Smooth muscle cell (in vitro differentiated cells): ENCODE data around the gene EPS8L1. TPM values are rescaled to one million over a fixed set of nuclear protein-coding genes. Genes with fewer than 3 reads are reported as not detected.

Source experiments
- DNase-seq: peaks from one replicate; lab custom pipeline; 2025; ENCODE audit not compliant: unreplicated experiment; lab: John Stamatoyannopoulos, UW
- H2AFZ ChIP-seq: fragments of 200-600 bp; sonication (generic); 2 replicates; pipeline ENCODE4 v1.6.0; 2016; ENCODE audit warnings: antibody characterized with exemption, low read depth, mild to moderate bottlenecking
- H3F3A ChIP-seq: fragments of 200-600 bp; sonication (generic); 2 replicates; pipeline ENCODE4 v1.6.0; 2017; ENCODE audit warnings: antibody characterized with exemption, low read depth
- H3K27ac ChIP-seq: fragments of 200-600 bp; sonication (generic); 2 replicates; pipeline ENCODE4 v1.5.1; 2016; ENCODE audit warnings: low read depth, mild to moderate bottlenecking
- H3K27me3 ChIP-seq: fragments of 200-600 bp; sonication (generic); 2 replicates; pipeline ENCODE4 v1.6.1; 2016; ENCODE audit warnings: low read depth, mild to moderate bottlenecking
- H3K36me3 ChIP-seq: fragments of 200-600 bp; sonication (generic); 2 replicates; pipeline ENCODE4 v1.5.1; 2016; ENCODE audit warnings: low read depth
- H3K4me1 ChIP-seq: fragments of 200-600 bp; sonication (generic); 2 replicates; pipeline ENCODE4 v1.5.1; 2016; ENCODE audit warnings: low read depth
- H3K4me2 ChIP-seq: fragments of 200-600 bp; sonication (generic); 2 replicates; pipeline ENCODE4 v1.6.0; 2016; ENCODE audit warnings: mild to moderate bottlenecking
- H3K4me3 ChIP-seq: fragments of 200-600 bp; sonication (generic); 2 replicates; pipeline ENCODE4 v1.5.1; 2016; ENCODE audit warnings: mild to moderate bottlenecking
- H3K79me2 ChIP-seq: fragments of 200-600 bp; sonication (generic); 2 replicates; pipeline ENCODE4 v1.6.0; 2016; ENCODE audit warnings: low read depth, mild to moderate bottlenecking
- H3K9ac ChIP-seq: fragments of 200-600 bp; sonication (generic); 2 replicates; pipeline ENCODE4 v1.6.0; 2016; ENCODE audit warnings: low read depth
- H3K9me3 ChIP-seq: fragments of 200-600 bp; sonication (generic); replicated peaks from 2 replicates; pipeline ENCODE4 v1.5.1; 2016; ENCODE audit warnings: low read depth
- H4K20me1 ChIP-seq: fragments of 200-600 bp; sonication (generic); 2 replicates; pipeline ENCODE4 v1.6.0; 2016; ENCODE audit warnings: low read depth
- WGBS: methylation state at CpG from one replicate; pipeline ENCODE4 v1.1.7; 2016; ENCODE audit warnings: low lambda C conversion rate; 5-methylcytosine and 5-hydroxymethylcytosine counted together
- polyA plus RNA-seq: library from polyadenylated mRNA; unstranded; fragments of >200 nt; fragmentation: Nextera tagmentation; extraction: Ambion mirVana; gene quantifications from 2 replicates; pipeline ENCODE4 v1.2.1, GENCODE V29; 2016
- total RNA-seq: library from RNA; depleted of rRNA; stranded (reverse); fragments of >200 nt; gene quantifications from 2 replicates; pipeline ENCODE4 v1.2.3, GENCODE V29; 2014
- TF ChIP-seq, protein P1 (sequence below): fragments of 200-600 bp; sonication (generic); IDR thresholded peaks from 2 replicates; pipeline ENCODE4 v1.5.1; 2017; ENCODE audit warnings: borderline replicate concordance, mild to moderate bottlenecking, antibody characterized with exemption; ENCODE audit not compliant: insufficient read depth, poor library complexity, severe bottlenecking

EPS8L1 gene
- total and polyA plus RNA-seq, 2 experiments from 2014 or later: 16.8 to 32.9 TPM

DNA sequence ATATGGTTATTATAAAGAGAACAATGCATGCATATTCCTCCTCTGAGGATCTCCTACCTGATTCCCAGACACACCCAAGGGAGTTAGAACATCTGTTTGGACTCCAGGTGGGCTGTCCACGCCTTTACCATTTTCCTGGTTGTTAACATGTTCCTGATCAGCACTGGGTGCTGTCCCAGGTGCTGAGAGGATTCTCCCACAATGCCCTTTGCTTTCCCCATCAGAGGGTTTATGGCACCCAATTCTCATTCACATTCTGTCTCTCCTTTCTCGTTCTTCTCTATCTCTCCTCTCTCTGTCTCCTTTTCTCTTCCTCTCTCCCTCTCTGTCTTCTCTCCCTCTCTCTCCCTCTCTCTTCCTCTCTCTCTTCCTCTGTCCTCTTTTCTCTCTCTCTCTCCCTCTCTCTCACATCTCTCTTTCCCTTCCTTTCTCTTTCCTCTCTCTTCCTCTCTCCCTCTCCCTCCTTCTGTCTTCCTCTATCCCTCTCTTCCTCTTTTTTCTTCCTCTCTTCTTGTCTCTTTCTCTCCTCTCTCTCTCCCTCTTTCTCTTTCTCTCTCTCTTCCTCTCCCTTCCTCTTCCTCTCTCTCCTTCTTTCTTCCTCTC lies 9.5 kb upstream of the EPS8L1 start:
- peaks cover 5% of the 10 kb centered on the region for H3K4me1 ChIP-seq
- no peaks in the 10 kb centered on the region for H3K9me3 ChIP-seq
- no peaks in the 10 kb centered on the region for H3F3A ChIP-seq
- WGBS: 47% methylated on average over 2 of the region's 2 CpGs
- no peak overlapping the region for H3K4me3 ChIP-seq
- no peak overlapping the region for H3K4me2 ChIP-seq
- no peak overlapping the region for H3K27ac ChIP-seq
- peaks cover 34% of the 10 kb centered on the region for H3K27me3 ChIP-seq
- H3K9ac ChIP-seq: no peak overlapping the region
- DNase-seq: no peak
- no peaks in the 10 kb centered on the region for H4K20me1 ChIP-seq
- H3K36me3 ChIP-seq: no peaks in the 10 kb centered on the region
- H3K79me2 ChIP-seq: no peaks in the 10 kb centered on the region
- TF ChIP-seq, protein P1, sequence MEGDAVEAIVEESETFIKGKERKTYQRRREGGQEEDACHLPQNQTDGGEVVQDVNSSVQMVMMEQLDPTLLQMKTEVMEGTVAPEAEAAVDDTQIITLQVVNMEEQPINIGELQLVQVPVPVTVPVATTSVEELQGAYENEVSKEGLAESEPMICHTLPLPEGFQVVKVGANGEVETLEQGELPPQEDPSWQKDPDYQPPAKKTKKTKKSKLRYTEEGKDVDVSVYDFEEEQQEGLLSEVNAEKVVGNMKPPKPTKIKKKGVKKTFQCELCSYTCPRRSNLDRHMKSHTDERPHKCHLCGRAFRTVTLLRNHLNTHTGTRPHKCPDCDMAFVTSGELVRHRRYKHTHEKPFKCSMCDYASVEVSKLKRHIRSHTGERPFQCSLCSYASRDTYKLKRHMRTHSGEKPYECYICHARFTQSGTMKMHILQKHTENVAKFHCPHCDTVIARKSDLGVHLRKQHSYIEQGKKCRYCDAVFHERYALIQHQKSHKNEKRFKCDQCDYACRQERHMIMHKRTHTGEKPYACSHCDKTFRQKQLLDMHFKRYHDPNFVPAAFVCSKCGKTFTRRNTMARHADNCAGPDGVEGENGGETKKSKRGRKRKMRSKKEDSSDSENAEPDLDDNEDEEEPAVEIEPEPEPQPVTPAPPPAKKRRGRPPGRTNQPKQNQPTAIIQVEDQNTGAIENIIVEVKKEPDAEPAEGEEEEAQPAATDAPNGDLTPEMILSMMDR: no peak
- H2AFZ ChIP-seq: no peak overlapping the region

DNA sequence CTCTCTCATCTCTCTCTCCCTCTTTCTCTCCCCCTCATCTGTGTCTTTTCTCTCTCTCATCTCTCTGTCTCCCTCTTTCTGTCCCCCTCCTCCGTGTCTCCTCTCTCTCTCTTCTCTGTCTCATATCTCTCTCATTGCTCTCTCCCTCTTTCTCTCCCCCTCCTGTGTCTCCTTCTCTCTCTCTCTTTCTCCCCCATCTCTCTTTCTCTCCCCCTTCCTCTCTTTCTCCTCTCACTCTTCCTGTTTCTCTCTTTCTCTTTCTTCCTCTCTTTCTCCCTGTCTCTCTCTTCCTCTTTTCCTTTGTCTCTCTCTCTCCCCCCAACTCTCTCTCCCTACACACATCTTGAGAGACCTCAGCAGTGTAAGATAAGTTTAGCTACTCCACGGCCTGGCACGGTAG lies 7.8 kb upstream of the EPS8L1 start:
- Histone ChIP-seq H3K79me2 (no peaks in the 10 kb centered on the region), H2AFZ (no peak overlapping the region), H3K4me3 (no peak overlapping the region), H3K27me3 (peaks cover 41% of the 10 kb centered on the region), H3K36me3 (no peaks in the 10 kb centered on the region), H3K4me2 (no peak overlapping the region), H3K9me3 (no peaks in the 10 kb centered on the region), H3K9ac (no peak overlapping the region), H3K27ac (no peak overlapping the region), H4K20me1 (no peaks in the 10 kb centered on the region), H3F3A (no peaks in the 10 kb centered on the region), H3K4me1 (peaks cover 5% of the 10 kb centered on the region)
- 35% methylated on average over 3 of the region's 3 CpGs for WGBS
- DNase-seq: no peak
- TF ChIP-seq, protein P1: no peak

DNA sequence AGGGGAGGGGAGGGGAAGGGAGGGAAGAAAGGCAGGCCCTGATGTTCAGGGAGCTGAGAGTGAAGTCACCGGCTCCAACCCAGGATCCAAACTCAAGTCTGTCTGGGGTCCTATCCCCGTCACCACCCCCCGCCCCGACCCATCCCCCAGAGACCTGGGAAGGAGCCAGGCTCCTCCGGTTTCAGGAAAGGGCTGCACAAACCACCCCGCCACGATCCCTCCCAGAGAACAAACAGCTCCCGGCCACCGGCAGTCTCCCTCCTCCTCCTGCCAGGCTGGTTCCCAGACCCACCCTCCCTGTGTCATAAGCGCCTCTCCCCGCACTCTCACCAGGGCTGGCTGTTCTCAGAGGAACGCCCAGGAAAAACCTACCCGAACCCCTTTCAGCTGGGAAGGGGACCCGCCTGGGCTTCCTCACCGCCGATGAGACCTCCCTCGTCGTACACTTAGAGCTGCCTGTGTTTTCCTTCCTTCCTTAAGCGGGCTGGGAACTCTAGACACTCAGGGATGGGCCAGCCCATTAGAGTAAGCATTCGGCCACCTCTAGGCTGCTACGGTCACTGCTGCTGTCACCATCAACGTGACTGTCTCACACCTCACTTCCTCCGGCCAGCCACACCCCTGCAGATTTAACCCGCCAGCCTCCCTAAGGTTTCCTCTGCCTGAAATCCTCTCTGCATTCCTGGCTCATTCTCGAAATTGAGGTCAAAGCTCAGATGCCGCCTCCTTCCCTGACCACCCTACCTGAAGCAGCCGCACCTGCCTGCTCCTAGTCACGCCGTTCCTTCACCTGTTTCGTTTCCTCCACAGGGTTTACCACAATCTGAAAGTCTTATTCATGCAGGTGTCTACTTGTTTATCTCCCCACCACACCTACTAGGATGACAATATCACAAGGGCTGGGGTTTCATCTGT lies 6.5 kb upstream of the EPS8L1 start:
- 6% methylated on average over 21 of the region's 30 CpGs for WGBS
- Histone ChIP-seq H3K27me3 (peaks cover 41% of the 10 kb centered on the region), H3K79me2 (no peaks in the 10 kb centered on the region), H2AFZ (no peak overlapping the region), H4K20me1 (no peaks in the 10 kb centered on the region), H3K4me2 (peak overlapping the region; percentile 80), H3K27ac (peak overlapping the region; percentile 74), H3K4me3 (peak overlapping the region; percentile 47), H3F3A (no peaks in the 10 kb centered on the region), H3K36me3 (no peaks in the 10 kb centered on the region), H3K4me1 (peaks cover 5% of the 10 kb centered on the region), H3K9me3 (no peaks in the 10 kb centered on the region), H3K9ac (peak overlapping the region; percentile 51)
- DNase-seq: no peak
- TF ChIP-seq, protein P1: no peak

DNA sequence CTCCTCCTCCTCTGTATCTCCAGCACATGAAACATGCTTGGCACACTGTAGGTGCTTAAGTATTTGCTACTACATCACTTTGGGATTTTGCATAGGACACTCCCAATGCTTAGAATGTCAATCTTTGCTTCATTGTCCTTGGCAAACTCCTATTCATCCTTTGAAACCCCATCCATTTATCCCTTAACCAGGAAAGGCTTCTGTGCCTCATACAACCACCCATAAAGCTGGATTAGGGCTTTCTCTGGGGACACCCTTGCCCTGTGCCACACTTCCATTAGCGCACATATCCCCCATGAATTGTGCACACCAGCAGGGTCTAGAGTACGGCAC lies 5.8 kb upstream of the EPS8L1 start:
- DNase-seq: no peak
- H3K27ac ChIP-seq: peak overlapping the region; percentile 74
- peaks cover 5% of the 10 kb centered on the region for H3K4me1 ChIP-seq
- peaks cover 41% of the 10 kb centered on the region for H3K27me3 ChIP-seq
- H3K9me3 ChIP-seq: no peaks in the 10 kb centered on the region
- H3K36me3 ChIP-seq: no peaks in the 10 kb centered on the region
- no peak overlapping the region for H2AFZ ChIP-seq
- TF ChIP-seq, protein P1: no peak
- WGBS: 97% methylated on average over 2 of the region's 2 CpGs
- peak overlapping the region; percentile 47 for H3K4me3 ChIP-seq
- no peaks in the 10 kb centered on the region for H3F3A ChIP-seq
- no peaks in the 10 kb centered on the region for H3K79me2 ChIP-seq
- H3K4me2 ChIP-seq: peak overlapping the region; percentile 80
- no peaks in the 10 kb centered on the region for H4K20me1 ChIP-seq
- peak overlapping the region; percentile 51 for H3K9ac ChIP-seq
